GM18861 (cell line): ENCODE data around the gene CYP2U1.
A peak's percentile ranks its signal among the peaks of the same experiment; 100 is the strongest.
"Not testable (repeated sequence)": the region's sequence is repeated elsewhere in the genome, so short reads cannot be mapped to it uniquely, and the experiment has no call there.

Source experiments
- ATAC-seq: cut with Tn5 transposase; IDR thresholded peaks from one replicate; pipeline ENCODE4 v1.9.1; 2021; ENCODE audit not compliant: unreplicated experiment

CYP2U1 gene

GRCh38 chr4:107930821-107931774, at the start of gene CYP2U1:
Gene CYP2U1 (plus strand): TSS chr4:107931549. CDS start chr4:107931644, 95 bp downstream.
- ATAC-seq, result peak; percentile 91

DNA sequence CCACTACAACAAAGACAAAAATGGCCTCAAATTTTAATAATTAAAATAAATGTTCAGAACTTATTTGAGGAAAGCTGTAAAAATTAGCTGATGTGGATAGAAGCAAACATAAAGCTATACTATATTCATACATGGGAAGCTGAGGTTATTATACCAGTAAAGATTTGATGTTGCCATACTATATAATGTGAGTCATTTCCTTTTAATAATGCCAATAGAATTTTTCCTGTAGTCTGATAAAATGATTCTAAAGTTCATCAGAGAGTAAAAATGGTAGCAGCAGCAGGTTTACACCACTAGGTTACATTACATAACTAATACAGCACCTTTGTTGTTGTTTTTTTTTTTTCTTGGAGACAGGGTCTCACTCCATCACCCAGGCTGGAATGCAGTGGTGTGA, 45.5 kb upstream of the CYP2U1 start:
- no peak for ATAC-seq

DNA sequence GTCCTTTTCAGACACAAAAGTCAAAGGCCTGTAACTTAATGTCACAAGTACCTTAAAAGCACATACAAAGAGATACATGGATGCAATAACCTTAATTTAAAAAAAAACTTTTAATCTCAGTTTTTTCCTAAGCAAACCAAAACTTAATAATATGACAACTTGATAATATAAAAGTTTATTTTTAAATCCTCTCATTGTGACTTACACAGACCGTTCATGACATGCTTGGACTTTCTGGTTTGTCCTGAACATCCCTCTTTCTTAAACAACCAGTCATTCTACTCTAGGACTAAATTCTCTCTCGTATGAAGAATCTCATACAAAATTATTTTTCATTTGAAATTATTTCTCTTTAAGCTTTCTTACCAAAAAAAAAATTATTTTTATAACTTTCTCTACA, 43.1 kb upstream of the CYP2U1 start:
- no peak for ATAC-seq

DNA sequence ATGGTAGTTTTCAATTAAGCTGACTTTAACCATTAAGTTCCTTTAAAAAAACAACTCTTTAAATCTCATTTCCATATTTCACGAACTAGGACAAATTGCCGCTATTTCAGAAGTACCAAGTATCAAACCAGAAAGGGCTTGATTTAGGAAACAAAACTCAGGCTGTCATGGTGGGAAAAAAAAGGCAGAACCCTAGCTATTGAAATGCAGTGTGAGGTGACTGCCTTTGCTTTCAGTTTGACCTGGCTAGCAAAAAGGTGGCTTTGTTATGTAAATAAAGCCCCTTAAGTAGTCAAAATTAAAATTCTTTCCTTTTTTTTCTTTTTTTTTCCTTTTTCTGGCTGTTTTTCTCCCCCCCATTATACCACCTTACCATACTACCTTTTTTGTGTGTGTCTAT, 40.6 kb upstream of the CYP2U1 start:
- no peak for ATAC-seq

DNA sequence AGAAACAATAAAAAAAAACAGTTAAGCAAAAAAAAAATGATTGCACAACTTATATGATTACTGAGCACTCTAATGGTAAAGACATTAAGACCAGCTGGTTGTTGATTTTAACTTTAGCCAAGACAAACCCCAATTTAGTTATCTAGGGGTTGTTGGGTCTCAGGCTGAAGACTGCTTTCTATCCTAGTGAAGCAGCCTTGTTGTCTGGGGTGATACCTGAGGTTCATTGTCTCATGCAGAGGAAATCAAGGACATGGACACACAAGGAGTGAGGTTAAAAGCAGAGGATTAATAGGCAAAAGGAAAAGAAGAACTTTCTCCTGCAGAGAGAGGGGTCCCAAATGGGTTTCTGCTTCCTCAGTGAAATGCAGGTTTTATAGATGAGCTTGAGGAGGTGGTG, 40.0 kb upstream of the CYP2U1 start:
- no peak for ATAC-seq

GRCh38 chr4:107893171-107894137, 37.9 kb upstream of the CYP2U1 start:
- no peak for ATAC-seq

- no peak for ATAC-seq
Observed at GRCh38 chr4:107894138-107894603, 37.2 kb upstream of the CYP2U1 start.

DNA sequence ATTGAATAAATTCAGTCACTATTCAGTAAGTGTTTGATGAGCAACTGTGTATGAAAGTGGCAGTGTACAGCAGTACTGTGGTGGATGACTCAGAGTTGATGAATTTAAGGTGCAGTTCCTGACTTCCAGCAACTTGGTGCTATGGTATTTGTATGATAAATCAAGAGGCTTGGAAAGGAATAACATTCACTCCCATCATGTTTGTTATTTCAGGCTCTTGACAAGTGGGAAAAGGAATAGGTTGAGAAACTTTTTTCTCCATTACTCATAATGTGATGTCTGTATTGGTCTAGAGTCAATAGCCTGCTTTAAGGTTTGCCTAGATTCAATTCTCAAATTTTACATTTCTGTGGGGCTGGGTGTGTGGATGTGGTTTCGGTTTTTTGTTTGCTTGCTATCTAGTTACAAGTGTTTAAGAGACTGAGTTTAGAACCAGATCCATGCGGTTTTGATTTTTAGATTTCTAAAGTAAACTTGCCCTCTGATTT, 35.1 kb upstream of the CYP2U1 start:
- no peak for ATAC-seq

DNA sequence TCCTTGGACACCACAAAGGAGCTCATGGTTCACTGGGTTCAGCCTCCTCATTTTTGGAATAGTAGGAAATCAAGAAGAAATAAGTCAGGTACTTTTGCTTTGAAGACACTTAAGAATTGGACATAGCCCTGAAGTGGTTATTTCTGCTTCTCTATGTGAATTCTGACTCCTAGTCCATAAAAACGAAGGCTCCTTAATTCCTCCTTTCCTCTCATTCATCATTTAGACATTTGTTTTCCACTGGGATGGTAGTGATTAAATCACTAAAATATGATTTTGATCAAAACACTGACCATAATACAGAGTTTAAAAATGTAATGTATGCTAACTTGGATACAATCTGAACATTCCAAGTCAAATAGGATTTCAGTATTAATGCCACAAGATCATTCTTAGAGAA, 34.7 kb upstream of the CYP2U1 start:
- no peak for ATAC-seq

DNA sequence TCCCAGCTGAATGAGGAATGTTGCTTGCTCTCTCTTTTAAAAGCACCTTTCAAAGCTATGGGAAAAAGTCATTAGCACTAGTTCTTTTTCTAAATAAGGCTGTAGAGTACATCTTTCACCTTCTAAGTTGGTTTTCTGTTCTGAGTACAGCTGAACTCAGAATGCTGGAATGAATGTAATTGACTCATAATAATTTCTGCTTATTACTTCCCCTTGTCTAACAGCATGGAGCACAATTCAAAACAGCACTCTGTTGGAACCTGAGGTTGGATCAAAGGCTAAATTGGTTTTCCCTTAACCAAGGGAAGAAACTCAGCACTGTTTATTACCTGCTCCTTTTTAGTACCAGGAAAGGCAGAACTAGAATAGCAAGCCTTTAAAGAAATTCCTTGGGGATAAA, 33.5 kb upstream of the CYP2U1 start:
- no peak for ATAC-seq

GRCh38 chr4:107900067-107900466, 31.3 kb upstream of the CYP2U1 start:
- no peak for ATAC-seq

DNA sequence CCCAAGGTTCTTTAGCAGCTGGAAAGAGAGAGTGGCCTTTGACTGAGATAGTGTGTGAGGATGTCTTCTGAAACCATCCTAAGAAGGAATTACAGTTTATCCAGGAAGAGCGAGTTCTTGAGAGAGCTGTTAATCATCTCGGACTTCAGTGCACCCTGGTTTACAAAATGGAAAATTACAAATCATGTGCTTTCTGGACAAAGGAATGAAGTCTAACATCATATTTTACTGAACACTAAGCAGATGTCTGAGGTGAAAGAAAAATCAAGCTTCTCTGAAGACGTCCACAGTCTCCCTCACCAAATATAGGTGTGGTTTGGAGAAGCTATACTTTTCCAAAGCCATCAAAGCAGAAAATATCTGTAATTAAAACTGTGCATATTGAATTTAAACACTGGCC, 30.8 kb upstream of the CYP2U1 start:
- no peak for ATAC-seq

- no peak for ATAC-seq
Observed at GRCh38 chr4:107901213-107901934, 30.0 kb upstream of the CYP2U1 start.

DNA sequence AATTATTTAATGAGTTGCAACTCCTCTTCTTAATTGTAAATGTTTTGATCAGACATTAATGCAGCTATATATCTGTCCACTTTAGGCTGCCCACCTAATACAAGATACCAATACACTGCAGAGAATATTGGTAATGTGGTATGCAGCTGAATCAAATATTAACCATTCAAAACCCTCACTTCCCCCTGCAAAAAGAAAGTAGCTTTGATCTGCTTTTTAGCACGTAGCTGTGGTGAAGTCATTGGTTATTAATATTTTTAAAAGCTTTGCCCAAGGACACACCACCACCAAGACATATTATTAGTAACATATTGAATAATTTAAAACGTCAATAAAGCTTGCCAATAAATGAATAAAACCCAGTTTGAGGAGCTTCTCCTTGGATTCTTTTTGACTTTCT, 28.6 kb upstream of the CYP2U1 start:
- peak; percentile 98 for ATAC-seq

GRCh38 chr4:107905082-107905481, 26.3 kb upstream of the CYP2U1 start:
- ATAC-seq, result not testable (repeated sequence)

GRCh38 chr4:107906458-107907100, 24.8 kb upstream of the CYP2U1 start:
- ATAC-seq, result no peak

- ATAC-seq, result no peak
Observed at GRCh38 chr4:107908377-107908776, 23.0 kb upstream of the CYP2U1 start.

DNA sequence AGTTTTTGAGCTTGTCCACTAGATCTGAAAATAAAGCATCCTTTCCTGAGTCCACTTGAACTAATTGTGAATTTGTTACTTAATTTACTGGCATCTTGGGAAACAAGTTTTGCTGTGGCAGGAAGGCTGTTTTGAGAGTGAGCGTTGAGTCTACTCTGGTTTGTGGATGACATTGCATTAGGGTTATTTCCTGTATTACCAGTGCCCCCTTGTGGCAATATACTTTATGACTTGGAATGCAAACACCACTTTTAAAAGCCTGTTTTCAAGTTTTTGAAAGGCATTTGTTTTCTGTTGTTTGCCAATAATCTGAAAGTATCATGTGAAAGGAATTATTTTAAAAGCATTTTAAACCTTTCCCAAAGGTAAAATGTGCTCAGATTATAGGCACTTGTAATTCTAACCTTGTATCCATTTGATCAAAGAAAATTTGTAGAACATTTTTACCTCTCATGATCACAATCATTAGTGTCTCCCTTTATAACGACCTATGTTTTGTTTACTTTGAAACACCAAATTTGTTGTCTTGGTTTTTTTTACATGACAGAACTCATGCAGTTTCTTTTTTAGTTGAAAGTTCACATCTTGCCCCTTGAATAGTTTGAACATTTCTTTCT, 18.0 kb upstream of the CYP2U1 start:
- ATAC-seq, result peak; percentile 83

- ATAC-seq, result no peak
Observed at GRCh38 chr4:107915220-107915619, 16.1 kb upstream of the CYP2U1 start.

- no peak for ATAC-seq
Observed at GRCh38 chr4:107916623-107917022, 14.7 kb upstream of the CYP2U1 start.
